ENCODE measurements around the gene SCARB1.

SCARB1 gene

DNA sequence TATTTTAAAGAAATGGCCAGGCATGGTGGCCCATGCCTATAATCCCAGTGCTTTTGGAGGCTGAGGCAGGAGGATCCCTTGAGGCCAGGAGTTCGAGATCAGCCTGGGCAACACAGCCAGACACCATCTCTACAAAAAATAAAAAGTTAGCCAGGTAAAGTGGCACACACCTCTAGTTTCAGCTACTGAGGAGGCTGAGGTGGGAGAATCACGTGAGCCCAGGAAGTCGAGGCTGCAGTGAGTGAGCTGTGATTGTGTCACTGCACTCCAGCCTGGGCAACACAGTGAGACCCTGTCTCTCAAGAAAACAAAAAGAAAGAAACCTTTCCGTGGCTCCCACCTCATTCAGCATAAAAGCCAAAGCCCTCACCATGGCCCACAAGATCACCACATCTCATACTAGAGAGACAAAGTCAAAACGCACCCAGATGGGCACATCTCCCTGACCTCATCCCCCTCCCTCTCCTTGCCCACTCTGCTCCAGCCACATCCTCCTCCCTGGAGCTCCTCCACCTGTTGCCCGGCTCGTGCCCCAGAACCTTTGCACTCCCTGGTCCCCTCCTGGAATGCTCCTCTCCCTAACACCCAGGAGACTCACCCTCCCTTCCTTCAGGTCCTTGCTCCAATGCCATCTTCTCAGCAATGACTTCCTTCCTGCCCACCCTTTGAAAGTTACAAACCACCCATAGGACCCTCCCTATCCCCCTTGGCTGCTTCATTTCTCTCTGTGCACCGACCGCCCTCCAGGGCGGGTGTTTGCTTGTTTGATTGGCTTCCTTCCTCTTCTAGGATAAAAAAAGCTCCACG, 4.8 kb upstream of the SCARB1 start:
- H3K27ac ChIP-seq = no peak overlapping the region
- TF ChIP-seq, protein P1, sequence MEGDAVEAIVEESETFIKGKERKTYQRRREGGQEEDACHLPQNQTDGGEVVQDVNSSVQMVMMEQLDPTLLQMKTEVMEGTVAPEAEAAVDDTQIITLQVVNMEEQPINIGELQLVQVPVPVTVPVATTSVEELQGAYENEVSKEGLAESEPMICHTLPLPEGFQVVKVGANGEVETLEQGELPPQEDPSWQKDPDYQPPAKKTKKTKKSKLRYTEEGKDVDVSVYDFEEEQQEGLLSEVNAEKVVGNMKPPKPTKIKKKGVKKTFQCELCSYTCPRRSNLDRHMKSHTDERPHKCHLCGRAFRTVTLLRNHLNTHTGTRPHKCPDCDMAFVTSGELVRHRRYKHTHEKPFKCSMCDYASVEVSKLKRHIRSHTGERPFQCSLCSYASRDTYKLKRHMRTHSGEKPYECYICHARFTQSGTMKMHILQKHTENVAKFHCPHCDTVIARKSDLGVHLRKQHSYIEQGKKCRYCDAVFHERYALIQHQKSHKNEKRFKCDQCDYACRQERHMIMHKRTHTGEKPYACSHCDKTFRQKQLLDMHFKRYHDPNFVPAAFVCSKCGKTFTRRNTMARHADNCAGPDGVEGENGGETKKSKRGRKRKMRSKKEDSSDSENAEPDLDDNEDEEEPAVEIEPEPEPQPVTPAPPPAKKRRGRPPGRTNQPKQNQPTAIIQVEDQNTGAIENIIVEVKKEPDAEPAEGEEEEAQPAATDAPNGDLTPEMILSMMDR (conservative IDR thresholded peaks at IDR 0.05) = no peak

DNA sequence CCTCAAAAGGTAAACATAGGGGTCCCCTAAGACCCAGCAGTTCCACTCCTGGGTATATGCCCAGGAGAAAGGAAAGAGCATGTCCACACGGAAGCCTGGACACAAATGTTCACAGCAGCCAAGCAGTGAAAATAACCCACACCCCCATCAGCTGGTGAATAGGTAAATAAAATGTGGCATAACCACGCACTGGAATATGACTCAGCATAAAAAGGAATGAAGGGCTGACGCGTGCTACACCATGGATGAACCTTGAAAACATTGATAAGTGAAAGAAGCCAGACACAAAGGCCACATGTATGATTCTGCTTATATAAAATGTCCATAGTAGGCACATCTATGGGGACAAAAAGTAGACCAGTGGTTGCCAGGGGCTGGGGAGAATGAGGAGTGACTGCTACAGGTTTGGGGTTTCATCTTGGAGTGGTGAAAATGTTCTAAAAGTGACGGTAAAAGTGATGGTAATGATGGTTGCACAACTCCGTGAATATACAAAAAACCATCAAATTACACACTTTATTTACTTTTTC, 3.8 kb upstream of the SCARB1 start:
- TF ChIP-seq, protein P1 (conservative IDR thresholded peaks at IDR 0.05) = no peak
- H3K27ac ChIP-seq = no peak overlapping the region

- no peak overlapping the region for H3K27ac ChIP-seq
- TF ChIP-seq, protein P1 (conservative IDR thresholded peaks at IDR 0.05) = no peak
Observed at GRCh38 chr12:124866883-124867400, 3.3 kb upstream of the SCARB1 start.

DNA sequence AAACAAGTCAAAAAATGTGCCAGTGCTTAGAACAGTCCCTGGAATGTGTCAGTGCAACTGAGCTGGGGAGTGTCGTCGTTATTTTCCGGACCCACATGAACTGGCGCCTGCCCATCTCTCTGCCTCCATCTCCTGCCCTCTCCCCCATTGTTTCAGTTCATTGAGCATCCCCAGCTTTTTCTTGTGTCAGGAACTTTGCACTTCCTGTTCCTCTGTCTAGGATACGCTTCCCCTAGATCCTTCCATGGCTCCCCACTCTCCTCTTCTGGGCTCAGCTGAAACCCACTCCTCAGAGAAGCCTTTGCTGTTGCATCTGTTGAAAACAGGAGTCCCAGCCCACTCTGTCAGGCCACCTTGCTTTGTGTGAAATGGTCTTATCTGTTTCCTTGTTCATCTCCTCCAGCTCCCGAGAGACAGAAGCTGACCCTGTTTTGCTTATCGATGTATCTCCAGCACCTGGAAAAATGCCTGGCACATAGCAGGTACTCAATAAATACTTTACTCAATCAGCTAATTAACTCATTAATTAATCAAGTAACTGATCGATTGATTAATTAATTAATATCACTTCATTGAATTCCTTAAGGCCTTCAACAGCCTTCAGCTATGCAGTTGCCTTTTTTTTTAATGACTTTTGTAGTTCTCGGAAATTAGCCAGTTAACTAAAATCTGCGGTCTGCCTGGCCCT, 2.7 kb upstream of the SCARB1 start:
- TF ChIP-seq, protein P1 (conservative IDR thresholded peaks at IDR 0.05) = no peak
- H3K27ac ChIP-seq = peak overlapping the region; percentile 74

GRCh38 chr12:124865728-124866127, 2.1 kb upstream of the SCARB1 start:
- TF ChIP-seq, protein P1 (conservative IDR thresholded peaks at IDR 0.05) = no peak
- H3K27ac ChIP-seq = peak overlapping the region; percentile 74

- TF ChIP-seq, protein P1 (conservative IDR thresholded peaks at IDR 0.05) = no peak
- H3K27ac ChIP-seq = peak overlapping the region; percentile 93
Observed at GRCh38 chr12:124864326-124864752, 675 bp upstream of the SCARB1 start.

DNA sequence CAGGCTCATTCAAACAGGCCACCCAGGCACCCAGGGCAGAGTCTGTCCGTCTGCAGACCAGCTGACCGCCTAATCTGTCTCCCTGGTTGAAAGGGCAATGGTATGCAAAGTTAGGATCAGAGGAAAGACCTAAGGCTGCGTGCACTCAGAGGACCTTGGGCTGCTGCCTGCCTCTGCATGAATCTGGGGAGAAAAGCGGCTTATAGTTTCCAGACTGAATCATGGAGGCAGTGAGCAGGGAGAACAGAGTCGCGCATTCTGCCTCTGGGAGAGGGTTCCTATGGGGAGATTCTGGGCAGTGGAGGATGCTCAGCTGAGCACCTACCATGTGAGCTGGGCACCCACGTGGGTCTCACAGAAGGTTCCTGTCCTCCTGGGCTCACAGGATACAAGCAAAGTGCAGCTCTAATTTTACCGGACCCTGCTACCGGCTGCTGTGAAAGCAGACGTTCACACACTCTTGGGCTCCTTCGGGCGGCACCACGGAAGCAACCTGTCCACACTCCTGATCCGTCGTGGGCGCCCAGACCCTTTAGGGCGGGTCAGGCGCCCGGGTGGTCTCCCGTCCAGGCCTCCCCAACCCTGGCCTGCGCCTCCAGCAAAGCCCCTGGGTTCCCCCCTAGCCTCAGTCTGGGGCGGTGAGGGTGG, 772 bp downstream of the SCARB1 start:
- TF ChIP-seq, protein P1 (conservative IDR thresholded peaks at IDR 0.05) = no peak
- peak overlapping the region; percentile 93 for H3K27ac ChIP-seq
